Measurements from ENCODE around the gene RER1.

RER1 gene

GRCh38 chr1:2376931-2377672 is 14.5 kb upstream of the RER1 start:
- no peak for DNase-seq

GRCh38 chr1:2377751-2378440 is 13.7 kb upstream of the RER1 start:
- DNase-seq, result no peak

GRCh38 chr1:2378441-2378851 is 13.2 kb upstream of the RER1 start:
- no peak for DNase-seq

- DNase-seq, result no peak
Observed at GRCh38 chr1:2378956-2379732, 12.5 kb upstream of the RER1 start.

- DNase-seq, result no peak
Observed at GRCh38 chr1:2379733-2380404, 11.8 kb upstream of the RER1 start.

- DNase-seq, result no peak
Observed at GRCh38 chr1:2380816-2381591, 10.6 kb upstream of the RER1 start.

- peak; percentile 11 for DNase-seq
Observed at GRCh38 chr1:2381741-2382620, 9.7 kb upstream of the RER1 start.

- no peak for DNase-seq
Observed at GRCh38 chr1:2382621-2383361, 8.8 kb upstream of the RER1 start.

- no peak for DNase-seq
Observed at GRCh38 chr1:2383576-2383975, 8.1 kb upstream of the RER1 start.

GRCh38 chr1:2384130-2384860 is 7.3 kb upstream of the RER1 start:
- DNase-seq, result no peak

GRCh38 chr1:2384941-2385481 is 6.6 kb upstream of the RER1 start:
- no peak for DNase-seq

GRCh38 chr1:2385606-2386280 is 5.9 kb upstream of the RER1 start:
- DNase-seq, result no peak

- DNase-seq, result no peak
Observed at GRCh38 chr1:2386636-2387611, 4.7 kb upstream of the RER1 start.

GRCh38 chr1:2388004-2388913 is 3.4 kb upstream of the RER1 start:
- DNase-seq, result no peak

GRCh38 chr1:2389644-2390043 is 2.0 kb upstream of the RER1 start:
- DNase-seq, result no peak

- DNase-seq, result no peak
Observed at GRCh38 chr1:2391931-2392509, 379 bp downstream of the RER1 start.
